NCI-H1694 treated with DMSO at 0.1 percent for 48 hours (cell line): ENCODE data around the gene NNT.
"Not testable (repeated sequence)": the region's sequence is repeated elsewhere in the genome, so short reads cannot be mapped to it uniquely, and the experiment has no call there.

Experiments used
- DNase-seq: peaks from one replicate; lab custom pipeline; 2025; lab: John Stamatoyannopoulos, UW

Gene NNT

GRCh38 chr5:43602461-43603343 lies at the start of gene NNT:
Gene NNT (plus strand): TSS chr5:43603180. CDS start chr5:43609196, 6,016 bp downstream.
- peak; percentile 82 for DNase-seq

GRCh38 chr5:43553381-43553780 lies 49.6 kb upstream of the NNT start:
- DNase-seq = no peak

- DNase-seq = no peak
Observed at GRCh38 chr5:43554497-43554896, 48.5 kb upstream of the NNT start.

DNA sequence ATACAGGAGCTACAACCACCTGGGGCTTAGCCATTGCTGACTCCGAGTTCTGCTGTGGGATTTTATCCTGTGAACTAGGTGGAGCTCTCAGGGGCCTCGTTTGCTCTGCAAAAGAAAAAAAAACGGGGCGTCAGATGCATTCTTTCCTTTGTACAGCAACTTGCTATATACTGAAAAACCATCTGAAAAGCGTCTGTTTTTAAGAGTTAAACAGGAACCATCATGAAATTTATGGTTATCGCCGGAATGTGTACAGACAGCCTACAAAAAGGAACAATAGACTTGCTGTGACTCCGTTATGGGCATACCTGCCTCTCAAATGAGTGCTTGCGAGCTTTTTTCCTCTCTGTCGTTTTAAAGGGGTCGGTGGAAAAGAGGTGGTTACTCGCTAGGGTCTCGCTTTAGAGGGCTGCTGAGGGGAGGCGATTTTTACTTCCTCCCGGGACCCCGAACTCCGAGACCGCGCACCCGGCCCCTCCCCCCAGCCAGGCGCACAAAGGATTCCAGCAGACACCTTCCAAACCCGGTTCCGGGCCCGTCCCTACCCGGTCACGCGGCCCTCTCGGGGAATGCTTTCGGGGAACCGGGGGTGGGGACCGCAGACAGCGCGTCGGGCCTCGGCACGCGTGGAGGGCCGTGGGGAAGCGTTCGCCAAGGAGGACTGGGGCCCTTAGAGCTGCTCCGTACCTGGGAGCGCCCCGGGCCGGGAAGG lies 46.9 kb upstream of the NNT start:
- DNase-seq = peak; percentile 54

DNA sequence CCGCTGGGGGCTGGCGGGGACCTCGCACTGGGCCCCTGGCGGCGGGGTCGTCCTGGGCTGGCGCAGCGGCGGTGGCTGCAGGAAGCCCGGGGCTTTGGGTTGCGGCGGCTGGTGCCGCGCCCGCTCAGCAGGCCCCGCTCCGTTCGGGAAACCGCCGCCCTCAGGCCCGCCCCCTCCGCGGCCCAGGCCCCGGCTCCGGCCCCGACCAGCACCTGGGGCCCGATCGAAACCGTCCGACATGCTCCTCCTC lies 46.4 kb upstream of the NNT start:
- DNase-seq = not testable (repeated sequence)

- DNase-seq = peak; percentile 88
Observed at GRCh38 chr5:43556857-43557542, 46.0 kb upstream of the NNT start, which contains the start of gene PAIP1. Gene PAIP1 (minus strand): TSS chr5:43557077. CDS start chr5:43556846, 231 bp downstream.

DNA sequence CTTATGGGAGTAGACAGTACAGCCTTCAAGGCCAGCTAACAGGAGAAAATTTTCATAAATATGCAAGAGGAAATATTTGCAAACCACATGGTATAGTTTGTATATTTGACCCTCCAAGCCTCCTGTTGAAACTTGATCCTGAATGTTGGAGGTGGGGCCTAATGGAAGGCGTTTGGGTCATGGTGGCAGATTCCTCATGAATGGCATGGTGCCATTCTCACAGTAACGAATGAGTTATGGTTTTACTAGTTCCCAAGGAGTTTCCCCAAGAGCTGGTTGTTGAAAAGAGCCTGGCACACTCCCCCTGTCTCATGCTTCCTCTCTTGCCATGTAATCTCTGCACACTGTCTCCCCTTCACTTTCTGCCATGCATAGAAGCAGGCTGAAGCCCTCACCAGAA lies 42.9 kb upstream of the NNT start:
- DNase-seq = no peak

DNA sequence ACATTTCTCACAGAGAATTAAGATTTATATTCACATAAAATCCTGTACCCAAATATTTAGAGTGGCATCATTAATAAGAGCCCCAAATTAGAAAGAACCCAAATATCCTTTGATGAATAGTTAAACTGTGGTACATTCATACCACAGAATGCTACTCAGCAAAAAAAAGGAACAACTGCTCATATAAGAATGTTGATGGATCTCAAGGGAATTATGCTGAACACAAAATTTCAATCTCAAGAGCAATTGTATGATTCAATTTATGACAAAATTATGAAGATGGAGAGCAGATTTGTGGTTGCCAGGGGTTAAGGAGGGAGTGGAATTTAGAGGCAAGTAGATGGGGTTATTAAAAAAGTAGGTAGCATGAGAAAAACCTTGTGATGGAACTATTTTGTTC lies 41.6 kb upstream of the NNT start:
- DNase-seq = no peak

- no peak for DNase-seq
Observed at GRCh38 chr5:43563321-43563720, 39.7 kb upstream of the NNT start.

GRCh38 chr5:43564289-43564850 lies 38.6 kb upstream of the NNT start:
- no peak for DNase-seq

- DNase-seq = no peak
Observed at GRCh38 chr5:43565043-43565442, 37.9 kb upstream of the NNT start.

DNA sequence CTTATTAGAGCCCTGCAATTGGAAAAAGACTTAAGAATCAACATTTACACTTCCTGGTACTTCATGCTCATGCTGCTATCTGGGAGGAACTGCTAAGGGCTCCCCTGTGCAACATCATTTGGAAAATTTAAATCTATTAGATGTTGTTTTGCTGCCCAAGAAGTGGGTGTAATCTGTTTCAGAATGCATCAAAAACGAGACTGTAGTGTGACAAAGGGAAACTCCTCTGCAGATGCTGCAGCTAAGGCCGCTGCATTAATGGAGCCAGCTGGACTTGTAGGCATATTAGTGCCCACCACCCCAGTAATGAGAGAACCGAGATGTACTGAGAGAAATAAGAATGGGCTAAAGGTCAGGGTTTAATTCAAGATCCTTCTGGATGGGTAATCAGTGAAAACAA lies 35.0 kb upstream of the NNT start:
- DNase-seq = no peak

GRCh38 chr5:43569236-43569746 lies 33.7 kb upstream of the NNT start:
- no peak for DNase-seq

GRCh38 chr5:43570450-43571158 lies 32.4 kb upstream of the NNT start:
- no peak for DNase-seq

GRCh38 chr5:43571237-43571636 lies 31.7 kb upstream of the NNT start:
- no peak for DNase-seq

- DNase-seq = no peak
Observed at GRCh38 chr5:43572357-43572756, 30.6 kb upstream of the NNT start.

GRCh38 chr5:43573058-43573457 lies 29.9 kb upstream of the NNT start:
- DNase-seq = no peak

DNA sequence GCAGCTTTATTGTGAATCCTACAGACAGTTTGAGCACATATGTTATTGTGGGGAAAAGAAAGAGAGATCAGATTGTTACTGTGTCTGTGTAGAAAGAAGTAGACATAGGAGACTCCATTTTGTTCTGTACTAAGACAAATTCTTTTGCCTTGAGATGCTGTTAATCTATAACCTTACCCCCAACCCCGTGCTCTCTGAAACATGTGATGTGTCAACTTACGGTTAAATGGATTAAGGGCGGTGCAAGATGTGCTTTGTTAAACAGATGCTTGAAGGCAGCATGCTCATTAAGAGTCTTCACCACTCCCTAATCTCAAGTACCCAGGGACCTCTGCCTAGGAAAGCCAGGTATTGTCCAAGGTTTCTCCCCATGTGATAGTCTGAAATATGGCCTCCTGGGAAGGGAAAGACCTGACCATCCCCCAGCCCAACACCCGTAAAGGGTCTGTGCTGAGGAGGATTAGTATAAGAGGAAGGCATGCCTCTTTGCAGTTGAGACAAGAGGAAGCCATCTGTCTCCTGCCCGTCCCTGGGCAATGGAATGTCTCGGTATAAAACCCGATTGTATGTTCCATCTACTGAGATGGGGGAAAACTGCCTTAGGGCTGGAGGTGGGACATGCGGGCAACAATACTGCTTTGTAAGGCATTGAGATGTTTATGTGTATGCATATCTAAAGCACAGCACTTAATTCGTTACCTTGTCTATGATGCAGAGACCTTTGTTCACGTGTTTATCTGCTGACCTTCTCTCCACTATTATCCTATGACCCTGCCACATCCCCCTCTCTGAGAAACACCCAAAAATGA lies 22.4 kb upstream of the NNT start:
- DNase-seq = not testable (repeated sequence)

DNA sequence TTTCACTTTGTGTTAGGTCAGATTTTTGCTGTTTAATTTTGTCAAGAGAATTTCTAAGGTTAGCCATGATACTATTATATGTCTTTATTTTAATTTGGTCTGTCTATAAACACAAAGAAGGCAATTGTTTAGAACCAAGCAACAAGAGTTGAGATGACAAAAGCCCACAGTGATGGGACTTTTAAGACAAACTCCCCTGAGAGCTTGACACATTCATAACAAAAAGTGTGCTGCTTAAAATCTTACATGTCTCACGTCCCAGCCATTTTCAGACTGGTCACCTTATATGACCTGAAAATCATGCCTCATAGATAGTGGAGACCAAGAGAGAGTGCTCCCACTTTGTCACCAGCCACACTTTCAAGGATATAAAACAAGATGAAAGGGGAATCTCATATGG lies 21.6 kb upstream of the NNT start:
- no peak for DNase-seq

- DNase-seq = no peak
Observed at GRCh38 chr5:43582082-43583005, 20.6 kb upstream of the NNT start.
